ENCODE results near the gene DPYD.

The DPYD gene

GRCh38 chr1:97143236-97143882 is 777.5 kb downstream of the DPYD start:
- no peak for DNase-seq (ENCODE audit: low spot score)

GRCh38 chr1:97140611-97141010 is 780.2 kb downstream of the DPYD start:
- DNase-seq (ENCODE audit: low spot score), result no peak

GRCh38 chr1:97139512-97139911 is 781.3 kb downstream of the DPYD start:
- DNase-seq (ENCODE audit: low spot score), result no peak

- no peak for DNase-seq (ENCODE audit: low spot score)
These were observed 782.3 kb downstream of the DPYD start for GRCh38 chr1:97138515-97139032.

GRCh38 chr1:97137862-97138514 is 782.8 kb downstream of the DPYD start:
- peak; percentile 26 for DNase-seq (ENCODE audit: low spot score)

- no peak for DNase-seq (ENCODE audit: low spot score)
These were observed 783.8 kb downstream of the DPYD start for GRCh38 chr1:97136996-97137395.

- no peak for DNase-seq (ENCODE audit: low spot score)
These were observed 784.9 kb downstream of the DPYD start for GRCh38 chr1:97135972-97136371.

GRCh38 chr1:97128426-97128825 is 792.4 kb downstream of the DPYD start:
- DNase-seq (ENCODE audit: low spot score), result no peak

GRCh38 chr1:97123717-97124431 is 797.0 kb downstream of the DPYD start:
- DNase-seq (ENCODE audit: low spot score), result no peak

GRCh38 chr1:97120806-97121205 is 800.0 kb downstream of the DPYD start:
- DNase-seq (ENCODE audit: low spot score), result no peak

GRCh38 chr1:97119260-97120158 is 801.3 kb downstream of the DPYD start:
- no peak for DNase-seq (ENCODE audit: low spot score)

- DNase-seq (ENCODE audit: low spot score), result no peak
These were observed 806.0 kb downstream of the DPYD start for GRCh38 chr1:97114842-97115241.

- DNase-seq (ENCODE audit: low spot score), result no peak
These were observed 808.4 kb downstream of the DPYD start for GRCh38 chr1:97112442-97112841.

GRCh38 chr1:97108179-97108578 is 812.7 kb downstream of the DPYD start:
- DNase-seq (ENCODE audit: low spot score), result no peak

GRCh38 chr1:97105531-97105930 is 815.3 kb downstream of the DPYD start:
- no peak for DNase-seq (ENCODE audit: low spot score)

GRCh38 chr1:97101509-97101908 is 819.3 kb downstream of the DPYD start:
- no peak for DNase-seq (ENCODE audit: low spot score)

- DNase-seq (ENCODE audit: low spot score), result no peak
These were observed 823.4 kb downstream of the DPYD start for GRCh38 chr1:97097404-97097925.

GRCh38 chr1:97095764-97096163 is 825.1 kb downstream of the DPYD start:
- DNase-seq (ENCODE audit: low spot score), result no peak

GRCh38 chr1:97094247-97094972 is 826.4 kb downstream of the DPYD start:
- DNase-seq (ENCODE audit: low spot score), result no peak

GRCh38 chr1:97093741-97094140 is 827.1 kb downstream of the DPYD start:
- no peak for DNase-seq (ENCODE audit: low spot score)

- DNase-seq (ENCODE audit: low spot score), result no peak
These were observed 828.0 kb downstream of the DPYD start for GRCh38 chr1:97092824-97093223.

All from CD4-positive, alpha-beta T cell treated with Interleukin-2 at 100 ng/mL for 4 hours (primary cell).